A673 (cell line): ENCODE results near the gene PHYHIPL.

Experiments
- EZH2 ChIP-seq: fragments of 200-600 bp; sonication (generic); IDR thresholded peaks from 2 replicates; pipeline ENCODE4 v1.6.1; 2017; ENCODE audit warnings: borderline replicate concordance, low read depth, mild to moderate bottlenecking, mixed read lengths, antibody characterized with exemption, low read length; ENCODE audit not compliant: poor library complexity, severe bottlenecking
- TF ChIP-seq, protein P1 (sequence below): fragments of 300-800, 200-600 bp; sonication (generic); conservative IDR thresholded peaks from 2 replicates; pipeline ENCODE4 v1.5.1; 2017; ENCODE audit warnings: low read depth, mild to moderate bottlenecking, antibody characterized with exemption, low read length, moderate library complexity, mixed read lengths

DNA sequence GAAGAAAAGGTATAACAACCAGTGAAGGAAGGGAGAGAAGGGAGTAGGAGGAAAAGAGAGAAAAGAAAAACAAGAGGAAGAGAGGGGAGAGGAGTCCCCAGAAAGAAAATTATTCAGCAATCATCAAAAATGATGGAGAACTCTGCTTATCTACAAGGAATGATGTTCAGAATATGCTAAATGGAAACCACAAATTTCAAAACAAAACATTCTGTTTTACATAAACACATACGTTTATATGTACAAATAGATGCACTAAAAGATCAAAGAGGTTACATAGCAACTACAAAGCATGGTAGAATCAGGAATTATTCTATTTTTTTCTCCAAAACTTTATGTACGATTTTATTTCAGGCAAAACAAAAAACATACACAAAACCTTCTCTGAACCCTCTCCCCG lies 94.0 kb downstream of the PHYHIPL start:
- TF ChIP-seq, protein P1, sequence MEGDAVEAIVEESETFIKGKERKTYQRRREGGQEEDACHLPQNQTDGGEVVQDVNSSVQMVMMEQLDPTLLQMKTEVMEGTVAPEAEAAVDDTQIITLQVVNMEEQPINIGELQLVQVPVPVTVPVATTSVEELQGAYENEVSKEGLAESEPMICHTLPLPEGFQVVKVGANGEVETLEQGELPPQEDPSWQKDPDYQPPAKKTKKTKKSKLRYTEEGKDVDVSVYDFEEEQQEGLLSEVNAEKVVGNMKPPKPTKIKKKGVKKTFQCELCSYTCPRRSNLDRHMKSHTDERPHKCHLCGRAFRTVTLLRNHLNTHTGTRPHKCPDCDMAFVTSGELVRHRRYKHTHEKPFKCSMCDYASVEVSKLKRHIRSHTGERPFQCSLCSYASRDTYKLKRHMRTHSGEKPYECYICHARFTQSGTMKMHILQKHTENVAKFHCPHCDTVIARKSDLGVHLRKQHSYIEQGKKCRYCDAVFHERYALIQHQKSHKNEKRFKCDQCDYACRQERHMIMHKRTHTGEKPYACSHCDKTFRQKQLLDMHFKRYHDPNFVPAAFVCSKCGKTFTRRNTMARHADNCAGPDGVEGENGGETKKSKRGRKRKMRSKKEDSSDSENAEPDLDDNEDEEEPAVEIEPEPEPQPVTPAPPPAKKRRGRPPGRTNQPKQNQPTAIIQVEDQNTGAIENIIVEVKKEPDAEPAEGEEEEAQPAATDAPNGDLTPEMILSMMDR: no peak
- TF ChIP-seq EZH2: no peak
